NK-92 treated with Interleukin-12 subunit alpha and Interleukin-12 subunit beta, amount 100 ng/mL, for 24 hours (cell line): ENCODE measurements around the gene DHRSX.
"Not testable (repeated sequence)": the region's sequence is repeated elsewhere in the genome, so short reads cannot be mapped to it uniquely, and the experiment has no call there.

Experiments used
- DNase-seq: peaks from one replicate; lab custom pipeline; 2025; lab: John Stamatoyannopoulos, UW

Gene DHRSX

GRCh38 chrX:2424317-2424716 is 76.5 kb downstream of the DHRSX start:
- no peak for DNase-seq

- no peak for DNase-seq
Measured at GRCh38 chrX:2423899-2424298, 76.9 kb downstream of the DHRSX start.

DNA sequence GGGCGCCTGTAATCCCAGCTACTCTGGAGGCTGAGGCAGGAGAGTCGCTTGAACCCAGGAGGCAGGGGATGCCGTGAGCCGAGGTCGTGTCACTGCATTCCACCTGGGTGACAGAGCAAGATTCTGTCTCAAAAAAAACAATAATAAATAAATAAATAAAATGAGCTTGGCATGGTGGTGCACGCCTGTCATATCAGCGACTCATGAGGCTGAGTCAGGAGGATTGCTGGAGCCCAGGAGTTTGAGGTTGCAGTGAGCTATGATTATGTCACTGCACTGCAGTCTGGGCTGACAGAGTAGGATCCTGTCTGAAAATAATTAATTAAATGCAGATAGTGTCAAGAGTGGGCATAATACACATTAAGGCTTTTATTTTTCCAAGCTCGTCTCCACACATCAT is 77.5 kb downstream of the DHRSX start:
- DNase-seq = no peak

DNA sequence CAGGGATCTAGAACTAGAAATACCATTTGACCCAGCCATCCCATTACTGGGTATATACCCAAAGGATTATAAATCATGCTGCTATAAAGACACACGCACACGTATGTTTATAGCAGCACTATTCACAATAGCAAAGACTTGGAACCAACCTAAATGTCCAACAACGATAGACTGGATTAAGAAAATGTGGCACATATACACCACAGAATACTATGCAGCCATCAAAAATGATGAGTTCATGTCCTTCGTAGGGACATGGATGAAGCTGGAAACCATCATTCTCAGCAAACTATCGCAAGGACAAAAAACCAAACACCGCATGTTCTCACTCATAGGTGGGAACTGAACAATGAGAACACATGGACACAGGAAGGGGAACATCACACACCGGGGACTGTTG is 81.4 kb downstream of the DHRSX start:
- DNase-seq = not testable (repeated sequence)

DNA sequence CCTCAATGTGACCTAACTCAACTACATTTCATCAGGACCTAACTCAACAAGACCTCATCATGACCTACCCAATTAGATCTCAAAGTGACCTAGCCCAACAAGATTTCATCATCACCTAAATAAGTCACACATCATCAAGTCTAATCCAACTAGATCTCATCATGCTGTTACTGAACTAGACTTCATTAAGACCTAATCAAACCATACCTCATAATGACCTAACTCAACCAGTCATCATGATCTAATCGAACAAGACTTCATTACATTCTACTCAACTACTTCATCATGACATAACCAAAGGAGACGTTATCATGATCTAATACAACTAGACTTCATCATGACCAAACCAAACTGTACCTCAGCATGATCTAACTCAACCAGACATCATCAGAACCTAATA is 82.8 kb downstream of the DHRSX start:
- DNase-seq = no peak

- no peak for DNase-seq
Measured at GRCh38 chrX:2416851-2417604, 83.7 kb downstream of the DHRSX start.

DNA sequence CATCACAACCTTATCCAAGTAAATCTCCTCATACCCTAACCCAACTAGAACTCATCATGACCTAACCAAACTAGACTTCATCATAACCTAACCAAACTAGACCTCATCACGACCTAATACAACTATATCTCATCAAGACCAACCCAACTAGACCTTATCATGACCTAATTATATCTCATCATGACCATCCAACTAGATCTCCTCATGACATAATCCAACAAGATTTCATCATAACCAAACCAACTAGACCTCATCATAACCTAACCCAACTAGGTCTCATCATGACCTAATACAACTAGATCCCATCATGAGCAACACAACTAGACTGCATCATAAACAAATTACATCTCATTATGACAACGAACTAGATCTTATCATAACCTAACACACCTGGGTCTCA is 86.4 kb downstream of the DHRSX start:
- DNase-seq = no peak

DNA sequence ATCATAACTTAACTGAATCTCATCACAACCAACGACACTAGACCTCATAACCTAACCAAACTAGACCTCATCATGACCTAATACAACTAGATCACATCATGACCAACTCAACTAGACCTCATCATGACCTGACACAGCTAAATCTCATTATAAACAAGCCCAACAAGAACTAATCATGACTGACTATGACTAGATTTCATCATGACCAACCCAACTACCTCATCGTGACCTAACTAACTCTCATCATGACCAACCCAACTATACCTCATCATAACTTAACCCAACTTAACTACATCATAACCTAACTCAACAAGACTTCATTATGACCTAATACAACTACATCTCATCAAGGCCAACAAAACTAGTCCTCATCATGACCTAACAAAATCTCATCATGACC is 86.8 kb downstream of the DHRSX start:
- DNase-seq = no peak

DNA sequence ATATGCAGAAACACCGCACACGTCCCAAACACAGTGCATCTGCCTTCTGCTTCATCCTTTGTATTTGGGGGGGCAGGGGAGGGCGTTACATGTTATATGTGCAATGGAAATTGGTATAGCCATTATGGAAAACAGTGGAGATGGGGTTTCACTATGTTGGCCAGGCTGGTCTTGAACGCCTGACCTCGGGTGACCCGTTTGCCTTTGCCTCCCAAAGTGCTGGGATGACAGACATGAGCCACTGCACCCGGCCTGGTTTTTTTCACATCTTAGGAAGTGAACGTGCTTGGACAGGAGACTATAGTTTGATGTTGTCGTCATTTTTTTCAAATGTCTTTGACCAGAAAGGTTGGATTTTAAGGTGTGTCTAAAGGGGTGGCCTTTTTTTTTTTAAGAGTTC is 88.6 kb downstream of the DHRSX start:
- DNase-seq = no peak

DNA sequence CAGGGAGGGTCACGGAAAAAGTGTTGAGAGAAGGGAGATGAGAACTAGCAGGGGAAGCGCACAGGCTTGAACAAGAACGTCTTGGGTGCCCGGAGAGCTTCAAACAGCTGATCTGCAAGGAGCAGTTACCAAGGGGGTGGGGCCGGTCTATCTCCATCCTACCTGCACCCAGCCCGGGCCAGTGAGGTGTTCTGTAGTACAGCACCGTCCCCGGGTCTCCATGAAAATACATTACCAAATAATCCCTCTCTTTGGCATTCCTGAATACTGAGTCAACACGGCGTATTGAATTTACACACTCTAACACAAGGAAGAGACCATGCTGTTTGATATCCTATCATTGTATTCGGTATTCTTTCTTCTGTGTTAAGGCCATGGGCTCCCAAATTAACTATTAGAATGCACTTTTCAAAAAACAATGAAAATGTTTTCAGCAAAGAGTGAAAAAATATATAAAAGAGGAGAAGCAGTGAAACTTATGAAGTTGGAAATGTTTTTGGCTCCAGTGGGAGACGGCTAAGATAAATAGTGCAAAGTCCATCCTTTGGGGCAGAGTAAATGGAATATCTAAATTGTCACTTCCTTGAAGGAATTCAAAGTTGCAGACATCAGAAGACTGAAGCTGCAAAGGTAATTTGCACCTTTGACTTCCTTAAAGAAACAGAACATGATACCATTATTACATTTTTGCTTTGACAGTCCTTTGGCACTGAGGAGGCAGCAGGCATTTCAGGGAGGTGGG is 90.3 kb downstream of the DHRSX start:
- DNase-seq = no peak

DNA sequence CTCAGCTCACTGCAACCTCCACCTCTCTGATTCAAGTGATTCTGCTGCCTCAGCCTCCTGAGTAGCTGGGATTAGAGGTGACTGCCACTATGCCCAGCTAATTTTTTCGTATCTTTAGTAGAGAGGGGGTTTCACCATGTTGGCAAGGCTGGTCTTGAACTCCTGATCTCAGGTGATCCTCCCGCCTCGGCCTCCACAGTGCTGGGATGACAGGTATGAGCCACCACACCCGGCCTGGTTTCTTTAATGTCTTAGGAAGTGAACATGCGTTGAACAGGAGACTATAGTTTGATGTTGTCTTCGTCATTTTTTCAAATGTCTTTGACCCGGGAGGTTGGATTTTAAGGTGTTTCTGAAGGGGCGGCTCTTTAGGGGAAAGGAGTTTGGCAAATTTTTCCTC is 91.0 kb downstream of the DHRSX start:
- no peak for DNase-seq

- no peak for DNase-seq
Measured at GRCh38 chrX:2408856-2409255, 91.9 kb downstream of the DHRSX start.

- DNase-seq = no peak
Measured at GRCh38 chrX:2406891-2407518, 93.8 kb downstream of the DHRSX start.

DNA sequence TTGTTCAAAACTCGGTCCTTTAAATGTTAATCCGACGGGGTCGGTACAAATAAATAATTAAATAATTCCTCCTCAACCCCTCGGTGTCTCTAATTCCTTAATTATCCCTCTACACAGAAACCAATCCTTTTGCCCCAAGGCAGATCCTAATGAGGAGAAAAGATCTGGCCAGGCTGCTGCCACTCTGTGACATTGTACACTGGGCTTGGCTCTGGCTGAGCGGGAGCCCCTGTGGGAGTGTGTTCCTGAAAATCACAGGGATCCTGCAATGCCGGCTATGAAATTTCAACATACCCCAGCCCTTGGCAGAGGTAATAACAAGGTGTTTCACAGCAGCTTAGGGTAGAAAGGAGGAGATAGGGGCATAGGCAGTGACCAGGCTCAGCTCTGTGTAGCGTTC is 96.0 kb downstream of the DHRSX start:
- DNase-seq = no peak

DNA sequence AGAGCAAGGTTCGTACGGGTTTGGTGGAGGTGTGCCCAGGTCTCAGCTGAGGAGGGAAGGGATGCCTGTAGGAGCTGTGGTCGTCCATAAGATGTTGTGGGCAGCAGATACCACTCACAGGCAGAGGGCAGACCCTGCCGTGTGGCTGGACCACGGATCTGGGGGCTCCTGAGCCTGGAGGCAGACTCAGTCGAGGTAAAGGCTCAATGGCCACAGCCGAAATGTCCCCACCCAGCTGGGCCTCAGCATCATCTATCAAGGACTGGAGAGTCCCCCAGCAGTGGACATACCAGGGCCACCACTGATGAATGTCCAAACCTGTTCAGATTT is 98.5 kb downstream of the DHRSX start:
- no peak for DNase-seq

DNA sequence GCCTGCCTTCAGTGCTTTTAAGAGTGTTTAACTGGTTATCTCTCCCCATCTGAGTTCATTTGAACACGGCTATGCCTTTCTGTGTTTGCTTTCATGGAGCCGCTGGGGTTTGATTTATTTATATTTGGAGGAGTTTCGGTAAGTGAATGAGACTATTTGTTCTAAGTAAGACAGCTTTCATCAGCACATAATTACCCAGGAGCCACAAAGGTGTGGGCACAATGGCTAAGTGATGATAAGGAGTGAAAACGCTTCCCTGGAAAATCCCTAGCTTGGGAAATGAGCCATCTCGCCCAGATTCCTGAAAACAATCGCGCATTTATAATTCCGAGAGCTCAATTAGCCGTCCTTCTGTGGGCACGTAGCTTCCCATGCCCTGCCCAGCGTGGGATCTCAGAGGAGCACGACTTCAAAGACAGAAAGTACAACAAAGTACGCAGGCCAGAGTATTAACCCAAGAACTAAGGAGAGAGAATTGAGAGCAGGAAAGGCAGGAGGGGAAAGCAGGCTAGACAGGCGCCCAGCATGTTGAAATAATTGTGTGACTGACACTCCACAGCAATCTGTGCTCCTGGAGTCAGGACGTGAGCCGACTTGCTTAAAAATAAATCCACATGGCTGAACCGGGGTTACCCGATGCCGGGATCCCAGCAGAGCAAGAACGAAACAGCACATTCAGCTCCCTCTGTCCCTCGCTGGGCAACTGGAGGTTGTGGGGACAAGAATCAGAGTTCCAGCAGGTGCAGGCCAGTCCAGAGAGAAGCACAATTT is 99.0 kb downstream of the DHRSX start:
- no peak for DNase-seq

DNA sequence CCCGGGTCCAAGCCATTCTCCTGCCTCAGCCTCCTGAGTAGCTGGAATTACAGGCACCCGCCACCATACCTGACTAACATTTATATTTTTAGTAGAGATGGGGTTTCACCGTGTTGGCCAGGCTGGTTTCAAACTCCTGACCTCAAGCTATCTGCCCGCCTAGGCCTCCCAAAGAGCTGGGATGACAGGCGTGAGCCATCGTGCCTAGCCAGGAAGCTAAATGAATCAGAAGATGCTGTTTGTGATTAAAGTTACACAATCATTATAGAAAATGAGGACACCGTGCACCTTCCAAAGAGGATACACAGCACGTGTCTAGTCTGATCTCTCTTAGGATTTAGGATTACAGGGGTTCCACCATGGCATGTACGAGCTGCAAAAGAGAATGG is 99.6 kb downstream of the DHRSX start:
- no peak for DNase-seq

DNA sequence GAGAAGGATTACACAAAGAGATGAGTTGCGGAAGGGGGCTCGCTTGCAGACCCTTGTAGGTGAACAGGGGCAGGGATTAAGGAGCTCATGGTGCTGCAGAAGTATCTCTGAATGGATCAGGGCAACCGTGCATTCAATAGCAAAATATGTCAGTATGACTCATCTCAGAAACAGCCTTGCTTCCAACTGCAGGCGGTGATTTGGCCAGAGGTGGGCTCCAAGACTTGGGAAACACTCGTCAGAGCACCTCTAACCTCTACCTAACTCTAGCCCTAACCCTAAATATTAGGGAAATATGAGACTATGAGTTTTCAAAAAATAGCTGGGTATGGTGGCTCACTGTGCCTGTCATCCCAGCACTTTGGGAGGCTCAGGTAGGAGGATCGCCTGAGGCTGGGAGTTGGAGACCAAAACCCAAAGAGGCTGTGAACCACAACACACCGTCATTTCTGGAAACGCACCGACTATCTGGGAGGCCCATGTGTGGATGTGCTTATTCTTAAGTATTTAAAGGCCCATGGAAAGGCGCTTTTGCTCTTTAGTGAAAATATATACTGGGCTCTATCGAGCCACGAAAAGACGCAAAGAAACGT is 102.6 kb downstream of the DHRSX start:
- DNase-seq = no peak

DNA sequence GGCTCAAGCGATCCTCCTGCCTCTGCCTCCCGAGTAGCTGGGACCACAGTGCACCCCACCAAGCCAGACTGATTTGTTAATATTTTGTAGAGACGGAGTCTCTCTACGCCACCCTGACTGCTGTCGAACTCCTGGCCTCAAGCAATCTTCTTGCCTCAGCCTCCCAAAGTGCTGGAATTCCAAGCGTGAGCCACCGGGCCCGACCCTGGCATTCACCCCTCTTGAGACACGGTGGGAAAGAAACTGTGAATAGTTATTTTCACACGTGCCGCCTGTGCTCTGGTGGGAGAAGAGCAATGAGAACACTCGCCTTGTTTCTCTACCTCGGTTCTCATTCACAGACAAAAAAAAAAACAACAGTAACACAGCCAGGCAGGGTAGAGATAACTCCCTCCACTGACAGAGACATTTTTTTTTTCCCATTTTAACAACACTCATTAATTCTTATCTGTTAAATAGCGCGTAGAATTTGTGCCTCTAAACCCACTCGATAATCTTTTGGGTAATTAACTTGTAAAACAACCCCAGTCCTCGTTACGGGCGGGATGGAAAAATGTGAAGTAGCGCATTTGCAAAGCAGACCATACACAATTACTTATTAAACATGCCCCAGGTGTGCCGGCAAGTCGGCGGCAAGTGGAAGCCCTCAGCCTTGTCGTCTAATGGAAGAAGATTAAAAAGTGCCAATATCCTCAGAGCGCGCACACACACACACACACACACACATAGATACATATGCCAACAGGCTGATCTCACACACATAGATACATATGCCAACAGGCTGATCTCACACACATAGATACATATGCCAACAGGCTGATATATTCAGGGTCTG is 103.3 kb downstream of the DHRSX start:
- no peak for DNase-seq

DNA sequence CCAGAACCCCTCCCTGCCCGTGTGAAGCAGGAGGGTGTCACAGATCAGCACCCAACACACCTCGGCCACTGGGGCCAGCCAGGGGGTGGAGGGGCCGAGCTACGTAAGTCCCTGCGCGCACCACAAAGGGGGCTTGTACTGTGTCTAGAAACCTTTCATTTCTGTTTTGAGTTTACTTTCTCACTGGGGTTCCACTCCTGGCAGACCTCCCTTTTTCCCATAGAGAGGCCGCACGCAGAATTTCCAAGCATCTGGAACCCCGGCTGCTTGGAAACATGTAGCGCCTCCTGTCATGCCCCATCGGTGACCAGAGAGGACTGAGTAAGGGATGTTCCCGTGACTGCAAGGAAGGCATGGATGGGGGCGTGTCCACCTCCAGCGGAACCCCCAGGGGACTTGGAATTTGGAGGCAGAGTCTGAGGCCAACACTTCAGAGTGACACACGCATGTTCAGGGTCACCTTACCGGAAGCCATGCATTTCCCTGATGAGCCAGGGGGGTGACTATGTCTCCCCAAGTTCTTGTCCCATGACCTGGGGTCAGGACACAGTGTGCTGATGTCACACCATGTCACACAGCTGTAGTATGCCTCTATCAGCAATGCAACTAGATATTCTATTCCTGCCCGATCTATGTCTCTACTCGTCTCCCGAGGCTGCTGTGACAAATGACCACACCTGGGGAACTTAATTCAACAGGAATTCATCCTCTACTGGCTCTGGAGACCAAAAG is 105.3 kb downstream of the DHRSX start:
- DNase-seq = no peak
